GM18861 (cell line): ENCODE measurements around the gene NR1I3.
"Not testable (repeated sequence)": the region's sequence is repeated elsewhere in the genome, so short reads cannot be mapped to it uniquely, and the experiment has no call there.

Experiments used
- ATAC-seq: cut with Tn5 transposase; IDR thresholded peaks from one replicate; pipeline ENCODE4 v1.9.1; 2021; ENCODE audit not compliant: unreplicated experiment

Gene NR1I3

GRCh38 chr1:161250829-161251228, 12.8 kb upstream of the NR1I3 start:
- no peak for ATAC-seq

GRCh38 chr1:161250100-161250499, 12.1 kb upstream of the NR1I3 start:
- not testable (repeated sequence) for ATAC-seq

GRCh38 chr1:161244888-161245287, 6.9 kb upstream of the NR1I3 start:
- ATAC-seq, result no peak

GRCh38 chr1:161242313-161242712, 4.3 kb upstream of the NR1I3 start:
- no peak for ATAC-seq

- ATAC-seq, result no peak
Measured at GRCh38 chr1:161241682-161242081, 3.7 kb upstream of the NR1I3 start.

- no peak for ATAC-seq
Measured at GRCh38 chr1:161235957-161236775, 1.8 kb downstream of the NR1I3 start.

GRCh38 chr1:161233102-161233501, 4.9 kb downstream of the NR1I3 start:
- ATAC-seq, result no peak

GRCh38 chr1:161230762-161231161, 7.2 kb downstream of the NR1I3 start:
- no peak for ATAC-seq

GRCh38 chr1:161229896-161230295, 8.1 kb downstream of the NR1I3 start:
- no peak for ATAC-seq

GRCh38 chr1:161228032-161228431, 10.0 kb downstream of the NR1I3 start:
- no peak for ATAC-seq

GRCh38 chr1:161227196-161227871, 10.7 kb downstream of the NR1I3 start:
- ATAC-seq, result peak; percentile 42

- no peak for ATAC-seq
Measured at GRCh38 chr1:161226759-161227158, 11.2 kb downstream of the NR1I3 start.

GRCh38 chr1:161226320-161226711, 11.7 kb downstream of the NR1I3 start:
- ATAC-seq, result no peak

GRCh38 chr1:161225534-161226319, 12.3 kb downstream of the NR1I3 start, which contains the start of gene TOMM40L:
Gene TOMM40L (plus strand): TSS chr1:161226060. CDS start chr1:161226490, 430 bp downstream.
- ATAC-seq, result peak; percentile 86

GRCh38 chr1:161225178-161225533, 12.8 kb downstream of the NR1I3 start:
- ATAC-seq, result no peak

- ATAC-seq, result not testable (repeated sequence)
Measured at GRCh38 chr1:161224695-161225087, 13.3 kb downstream of the NR1I3 start.

- ATAC-seq, result no peak
Measured at GRCh38 chr1:161223805-161224694, 14.0 kb downstream of the NR1I3 start.

- ATAC-seq, result no peak
Measured at GRCh38 chr1:161222175-161223019, 15.6 kb downstream of the NR1I3 start.

- ATAC-seq, result no peak
Measured at GRCh38 chr1:161220002-161220401, 18.0 kb downstream of the NR1I3 start.
